ENCODE measurements around the gene AGMAT. TPM values are rescaled to one million over a fixed set of nuclear protein-coding genes. Genes with fewer than 3 reads are reported as not detected.

The AGMAT gene
- total RNA-seq, 1 donor from 2014 or later: 0.41 TPM

DNA sequence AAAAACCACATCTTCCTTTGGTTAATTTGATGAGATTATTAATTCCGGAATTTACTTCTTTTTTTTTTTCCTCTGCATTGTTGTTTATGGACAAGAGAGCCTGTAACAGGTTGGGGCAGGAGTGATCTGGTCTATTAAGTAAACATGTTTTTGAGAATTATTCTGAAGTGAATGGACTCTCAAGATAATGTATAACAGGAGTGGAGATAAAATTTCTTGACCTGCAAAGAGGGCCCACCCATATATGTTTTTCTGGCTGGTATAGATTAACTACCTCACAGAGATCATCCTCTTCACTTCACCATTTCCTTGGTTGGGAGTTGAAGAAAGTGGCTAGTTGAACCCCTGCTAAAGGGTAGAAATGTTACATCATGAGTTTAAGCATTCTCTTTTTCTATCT lies 43.2 kb upstream of the AGMAT start:
- Histone ChIP-seq H3K4me2 (ENCODE audit: low read length) (no peak overlapping the region), H3K36me3 (ENCODE audit: insufficient read depth, low read length) (peaks cover 10% of the 10 kb centered on the region), H3K9me3 (ENCODE audit: insufficient read depth, low read depth, low read length) (no peaks in the 10 kb centered on the region), H3K4me1 (ENCODE audit: insufficient read depth, low read length) (no peaks in the 10 kb centered on the region), H3K4me3 (ENCODE audit: insufficient read depth, low read depth, low read length) (no peak overlapping the region), H3K79me2 (ENCODE audit: insufficient read depth, low read length) (peaks cover 62% of the 10 kb centered on the region), H3K27me3 (ENCODE audit: insufficient read depth, low read length) (no peaks in the 10 kb centered on the region), H2AFZ (ENCODE audit: low read depth, low read length) (no peak overlapping the region), H3K9ac (ENCODE audit: low read length) (no peak overlapping the region), H4K20me1 (ENCODE audit: insufficient read depth, low read length) (peaks cover 51% of the 10 kb centered on the region), H3K27ac (ENCODE audit: low read depth, low read length) (no peak overlapping the region)
- FAIRE-seq (no peak), DNase-seq (ENCODE audit: low read depth) (no peak)
- no peak for TF ChIP-seq EZH2 (IDR thresholded peaks at IDR 0.05; ENCODE audit: insufficient read depth, low read length)
- TF ChIP-seq, protein P1, sequence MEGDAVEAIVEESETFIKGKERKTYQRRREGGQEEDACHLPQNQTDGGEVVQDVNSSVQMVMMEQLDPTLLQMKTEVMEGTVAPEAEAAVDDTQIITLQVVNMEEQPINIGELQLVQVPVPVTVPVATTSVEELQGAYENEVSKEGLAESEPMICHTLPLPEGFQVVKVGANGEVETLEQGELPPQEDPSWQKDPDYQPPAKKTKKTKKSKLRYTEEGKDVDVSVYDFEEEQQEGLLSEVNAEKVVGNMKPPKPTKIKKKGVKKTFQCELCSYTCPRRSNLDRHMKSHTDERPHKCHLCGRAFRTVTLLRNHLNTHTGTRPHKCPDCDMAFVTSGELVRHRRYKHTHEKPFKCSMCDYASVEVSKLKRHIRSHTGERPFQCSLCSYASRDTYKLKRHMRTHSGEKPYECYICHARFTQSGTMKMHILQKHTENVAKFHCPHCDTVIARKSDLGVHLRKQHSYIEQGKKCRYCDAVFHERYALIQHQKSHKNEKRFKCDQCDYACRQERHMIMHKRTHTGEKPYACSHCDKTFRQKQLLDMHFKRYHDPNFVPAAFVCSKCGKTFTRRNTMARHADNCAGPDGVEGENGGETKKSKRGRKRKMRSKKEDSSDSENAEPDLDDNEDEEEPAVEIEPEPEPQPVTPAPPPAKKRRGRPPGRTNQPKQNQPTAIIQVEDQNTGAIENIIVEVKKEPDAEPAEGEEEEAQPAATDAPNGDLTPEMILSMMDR (IDR thresholded peaks at IDR 0.05; ENCODE audit: insufficient read depth, low read depth, low read length): no peak
- Mint-ChIP-seq H3K36me3 (ENCODE audit: low read depth, unreplicated experiment) (peaks cover 8% of the 10 kb centered on the region), H3K27ac (ENCODE audit: unreplicated experiment) (no peak overlapping the region), H3K4me3 (ENCODE audit: unreplicated experiment) (no peak overlapping the region), H3K27me3 (ENCODE audit: low read depth, unreplicated experiment) (no peaks in the 10 kb centered on the region), H3K4me1 (ENCODE audit: low read depth, unreplicated experiment) (no peaks in the 10 kb centered on the region), H3K9me3 (ENCODE audit: unreplicated experiment) (no peaks in the 10 kb centered on the region)

DNA sequence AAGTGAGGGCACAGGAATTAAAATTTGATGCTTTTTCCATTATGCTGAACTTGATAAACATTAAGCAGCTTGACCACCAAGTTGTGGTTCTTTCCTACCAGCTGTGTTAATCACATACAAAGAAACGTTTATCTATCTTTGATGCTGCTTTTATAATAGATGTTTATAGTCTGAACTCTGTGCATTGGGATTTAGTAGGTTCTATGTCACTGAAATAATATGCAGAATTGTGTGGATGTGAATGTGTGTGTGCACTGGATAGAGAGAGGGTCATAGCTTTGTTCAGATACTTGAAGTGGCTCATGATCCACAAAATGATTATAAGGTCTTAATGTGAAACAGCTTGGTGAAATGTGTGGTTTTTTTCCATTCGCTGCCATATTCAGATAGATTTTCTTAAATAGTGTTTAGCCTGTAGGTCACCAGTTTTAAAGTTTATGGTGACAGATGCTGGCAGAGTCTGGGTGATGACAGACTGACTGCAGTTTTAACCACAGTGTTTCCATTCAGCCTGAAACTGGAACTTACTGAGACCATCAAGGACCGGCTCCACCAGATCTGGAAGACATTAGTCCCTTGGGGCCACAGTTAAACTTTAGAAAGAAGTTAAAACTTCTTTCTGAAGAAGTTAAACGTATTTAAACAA lies 42.6 kb upstream of the AGMAT start:
- Histone ChIP-seq H3K79me2 (ENCODE audit: insufficient read depth, low read length) (peaks cover 68% of the 10 kb centered on the region), H3K36me3 (ENCODE audit: insufficient read depth, low read length) (peaks cover 10% of the 10 kb centered on the region), H3K4me2 (ENCODE audit: low read length) (no peak overlapping the region)

More for the DNA sequence above, 42.6 kb upstream of the AGMAT start:
- no peak for DNase-seq (ENCODE audit: low read depth)
- Mint-ChIP-seq H3K4me1 (ENCODE audit: low read depth, unreplicated experiment) (no peaks in the 10 kb centered on the region), H3K27me3 (ENCODE audit: low read depth, unreplicated experiment) (no peaks in the 10 kb centered on the region), H3K36me3 (ENCODE audit: low read depth, unreplicated experiment) (peaks cover 8% of the 10 kb centered on the region), H3K27ac (ENCODE audit: unreplicated experiment) (no peak overlapping the region), H3K9me3 (ENCODE audit: unreplicated experiment) (no peaks in the 10 kb centered on the region), H3K4me3 (ENCODE audit: unreplicated experiment) (no peak overlapping the region)
- Histone ChIP-seq H2AFZ (ENCODE audit: low read depth, low read length) (no peak overlapping the region), H3K4me3 (ENCODE audit: insufficient read depth, low read depth, low read length) (no peak overlapping the region), H3K27me3 (ENCODE audit: insufficient read depth, low read length) (no peaks in the 10 kb centered on the region), H3K9me3 (ENCODE audit: insufficient read depth, low read depth, low read length) (no peaks in the 10 kb centered on the region), H3K9ac (ENCODE audit: low read length) (no peak overlapping the region), H4K20me1 (ENCODE audit: insufficient read depth, low read length) (peaks cover 56% of the 10 kb centered on the region), H3K27ac (ENCODE audit: low read depth, low read length) (no peak overlapping the region), H3K4me1 (ENCODE audit: insufficient read depth, low read length) (no peaks in the 10 kb centered on the region)
- no peak for TF ChIP-seq EZH2 (IDR thresholded peaks at IDR 0.05; ENCODE audit: insufficient read depth, low read length)
- TF ChIP-seq, protein P1 (IDR thresholded peaks at IDR 0.05; ENCODE audit: insufficient read depth, low read depth, low read length): no peak
- no peak for FAIRE-seq
